Natural killer cell treated with Interleukin-12 subunit alpha and Interleukin-12 subunit beta and Interleukin-15 and Interleukin-18, amount 100 ng/mL, for 72 hours (primary cell): ENCODE data around the gene GPRIN2. TPM values are rescaled to one million over a fixed set of nuclear protein-coding genes. Genes with fewer than 3 reads are reported as not detected.
"Not testable (repeated sequence)": the region's sequence is repeated elsewhere in the genome, so short reads cannot be mapped to it uniquely, and the experiment has no call there.

Experiments
- ATAC-seq, 2 donors: fragments of 150-1000 bp; cut with Tn5 transposase in 1 of 2; sonication (Bioruptor Pico), chemical (Tn5 transposase) in 1 of 2; 2 replicates each; pipeline ENCODE4 v1.10.0; 2021
- DNase-seq: peaks from one replicate; pipeline ENCODE4 v3.0.0; 2022; ENCODE audit warnings: low spot score
- H3K27ac Mint-ChIP-seq, 2 donors: 1 replicate in 1 of 2; 2 replicates in 1 of 2; pipeline ENCODE4 v1.8.0; 2022; ENCODE audit warnings: mixed read lengths in 2 of 2, mild to moderate bottlenecking in 1 of 2, moderate library complexity in 1 of 2
- H3K27me3 Mint-ChIP-seq, 2 donors: 1 replicate in 1 of 2; 2 replicates in 1 of 2; pipeline ENCODE4 v1.8.0; 2022; ENCODE audit warnings: mixed read lengths in 2 of 2
- H3K36me3 Mint-ChIP-seq: one replicate; pipeline ENCODE4 v1.8.0; 2022; ENCODE audit warnings: mixed read lengths
- H3K4me1 Mint-ChIP-seq, 2 donors: 1 replicate in 1 of 2; 2 replicates in 1 of 2; pipeline ENCODE4 v1.8.0; 2022; ENCODE audit warnings: low read depth in 2 of 2, mixed read lengths in 2 of 2, mild to moderate bottlenecking in 1 of 2
- H3K4me3 Mint-ChIP-seq: one replicate; pipeline ENCODE4 v1.8.0; 2022; ENCODE audit warnings: mixed read lengths
- H3K9me3 Mint-ChIP-seq: 2 replicates; pipeline ENCODE4 v1.8.0; 2022; ENCODE audit warnings: mixed read lengths
- total RNA-seq, 2 donors: library from RNA; stranded (reverse); gene quantifications; one replicate each; pipeline ENCODE4 v1.2.3, GENCODE V29; 2022

GPRIN2 gene
- total RNA-seq, 2 donors from 2014 or later: not detected

- peaks cover 29 to 55% of the 10 kb centered on the region in 2 donors for H3K27me3 Mint-ChIP-seq
- peaks cover 8 to 10% of the 10 kb centered on the region in 2 donors for H3K4me1 Mint-ChIP-seq
- no peaks in the 10 kb centered on the region for H3K9me3 Mint-ChIP-seq
- no peak overlapping the region for H3K4me3 Mint-ChIP-seq
- H3K36me3 Mint-ChIP-seq: no peaks in the 10 kb centered on the region
- no peak for ATAC-seq
- DNase-seq: peak; percentile 60
- H3K27ac Mint-ChIP-seq: no peak overlapping the region
Measured at GRCh38 chr10:46541017-46541661, 15.3 kb downstream of the GPRIN2 start.

DNA sequence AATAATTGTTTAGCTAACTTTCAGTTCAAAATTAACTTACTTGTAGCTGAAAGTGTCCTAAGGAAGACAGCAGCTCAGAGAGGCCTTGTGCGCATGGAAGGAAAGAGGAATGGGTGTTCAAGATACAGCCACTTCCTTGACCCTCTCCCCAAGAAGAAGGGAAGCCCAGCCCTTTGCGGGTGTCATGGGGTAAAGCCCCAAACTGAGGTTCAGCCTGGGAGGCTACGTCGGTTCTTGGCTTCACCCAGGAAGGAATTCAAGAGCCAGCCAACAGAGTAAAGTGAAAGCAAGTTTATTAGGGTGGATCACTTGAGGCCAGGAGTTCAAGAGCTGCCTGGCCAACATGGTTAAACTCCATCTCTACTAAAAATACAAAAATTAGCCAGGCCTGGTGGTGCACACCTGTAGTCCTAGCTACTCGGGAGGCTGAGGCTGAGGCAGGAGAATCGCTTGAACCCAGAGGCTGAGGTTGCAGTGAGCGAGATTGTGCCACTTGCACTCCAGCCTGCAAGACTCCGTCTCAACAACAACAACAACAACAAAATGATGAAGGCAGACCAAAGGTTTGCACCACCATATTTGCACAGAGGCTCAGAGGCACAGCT lies 15.9 kb downstream of the GPRIN2 start:
- H3K27ac Mint-ChIP-seq: no peak overlapping the region
- peaks cover 29 to 55% of the 10 kb centered on the region in 2 donors for H3K27me3 Mint-ChIP-seq
- peaks cover 8 to 10% of the 10 kb centered on the region in 2 donors for H3K4me1 Mint-ChIP-seq
- H3K4me3 Mint-ChIP-seq: no peak overlapping the region
- H3K9me3 Mint-ChIP-seq: no peaks in the 10 kb centered on the region
- peak; percentile 49 for DNase-seq
- ATAC-seq: no peak
- no peaks in the 10 kb centered on the region for H3K36me3 Mint-ChIP-seq

GRCh38 chr10:46539596-46540411 lies 16.7 kb downstream of the GPRIN2 start:
- Mint-ChIP-seq H3K9me3 (no peaks in the 10 kb centered on the region), H3K4me1 (peaks cover 8 to 10% of the 10 kb centered on the region in 2 donors), H3K36me3 (no peaks in the 10 kb centered on the region), H3K27ac (no peak overlapping the region), H3K27me3 (peaks cover 29 to 55% of the 10 kb centered on the region in 2 donors), H3K4me3 (no peak overlapping the region)
- ATAC-seq (no peak), DNase-seq (peak; percentile 10)

DNA sequence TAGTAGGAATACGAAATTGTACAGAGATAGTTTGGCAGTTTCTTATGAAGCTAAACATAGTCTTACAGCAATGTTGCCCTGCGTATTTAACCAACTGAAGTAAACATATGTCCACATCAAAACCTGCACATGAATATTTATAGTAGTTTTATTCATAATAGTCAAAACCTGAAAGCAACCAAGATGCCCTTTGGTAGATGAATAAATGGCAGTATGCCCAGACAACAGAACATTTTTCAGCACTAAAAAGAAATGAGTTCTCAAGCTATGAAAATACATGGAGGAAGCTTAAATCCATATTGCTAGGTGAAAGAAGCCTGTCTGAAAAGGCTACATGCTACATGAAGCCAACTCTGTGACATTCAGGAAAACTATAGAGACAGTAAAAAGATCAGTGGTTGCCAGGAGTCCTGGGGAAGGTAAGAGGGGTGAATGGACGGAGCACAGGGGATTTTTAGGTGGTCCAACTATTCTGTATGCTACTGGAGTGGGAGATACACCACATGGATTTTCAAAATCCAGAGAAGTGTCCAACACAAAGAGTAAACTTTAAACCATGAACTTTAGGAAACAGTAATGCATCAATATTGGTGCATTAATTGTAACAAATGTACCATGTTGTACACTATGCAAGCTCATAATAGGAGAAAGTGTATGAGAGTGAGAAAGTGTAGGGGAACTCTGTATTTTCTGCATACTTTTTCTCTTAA lies 17.6 kb downstream of the GPRIN2 start:
- Mint-ChIP-seq H3K4me3 (no peak overlapping the region), H3K4me1 (peaks cover 8 to 10% of the 10 kb centered on the region in 2 donors), H3K36me3 (no peaks in the 10 kb centered on the region), H3K9me3 (no peaks in the 10 kb centered on the region), H3K27ac (no peak overlapping the region), H3K27me3 (peaks cover 29 to 55% of the 10 kb centered on the region in 2 donors)
- ATAC-seq (no peak), DNase-seq (no peak)

- ATAC-seq (no peak), DNase-seq (no peak)
- H3K4me3 Mint-ChIP-seq: no peak overlapping the region
- no peak overlapping the region for H3K27ac Mint-ChIP-seq
- peaks cover 8 to 10% of the 10 kb centered on the region in 2 donors for H3K4me1 Mint-ChIP-seq
- H3K9me3 Mint-ChIP-seq: no peaks in the 10 kb centered on the region
- peaks cover 30 to 52% of the 10 kb centered on the region in 2 donors for H3K27me3 Mint-ChIP-seq
- no peaks in the 10 kb centered on the region for H3K36me3 Mint-ChIP-seq
Measured at GRCh38 chr10:46538155-46538554, 18.3 kb downstream of the GPRIN2 start.

GRCh38 chr10:46537309-46537708 lies 19.1 kb downstream of the GPRIN2 start:
- peaks cover 26 to 43% of the 10 kb centered on the region in 2 donors for H3K27me3 Mint-ChIP-seq
- no peak for DNase-seq
- H3K4me3 Mint-ChIP-seq: no peak overlapping the region
- H3K9me3 Mint-ChIP-seq: no peaks in the 10 kb centered on the region
- H3K36me3 Mint-ChIP-seq: no peaks in the 10 kb centered on the region
- H3K27ac Mint-ChIP-seq: no peak overlapping the region
- no peak for ATAC-seq
- H3K4me1 Mint-ChIP-seq: peaks cover 8% of the 10 kb centered on the region in 2 donors

DNA sequence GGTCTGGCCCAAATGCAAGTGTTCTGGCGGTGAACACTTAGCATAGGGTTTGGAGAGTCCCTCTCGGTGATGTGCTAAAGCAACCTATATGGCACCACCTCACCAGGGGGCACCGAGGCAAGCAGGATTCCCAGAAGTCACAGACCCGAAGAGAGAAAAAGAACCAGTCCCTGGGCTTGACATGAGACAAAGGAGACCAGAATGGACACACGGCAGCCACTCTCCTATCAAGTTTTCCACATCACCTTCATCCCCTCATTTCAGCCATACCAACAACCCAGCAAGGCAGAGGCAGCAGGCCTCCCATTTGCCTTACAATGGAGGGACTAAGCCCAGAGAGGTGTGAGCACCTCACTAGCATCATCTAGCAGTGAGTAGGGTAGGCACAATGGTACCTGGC lies 19.7 kb downstream of the GPRIN2 start:
- no peak for DNase-seq
- Mint-ChIP-seq H3K27me3 (peaks cover 24 to 40% of the 10 kb centered on the region in 2 donors), H3K9me3 (no peaks in the 10 kb centered on the region), H3K4me3 (no peak overlapping the region), H3K36me3 (no peaks in the 10 kb centered on the region), H3K27ac (no peak overlapping the region), H3K4me1 (peaks cover 6 to 8% of the 10 kb centered on the region in 2 donors)
- no peak for ATAC-seq

GRCh38 chr10:46536171-46536570 lies 20.3 kb downstream of the GPRIN2 start:
- H3K27me3 Mint-ChIP-seq: peaks cover 24 to 40% of the 10 kb centered on the region in 2 donors
- no peak overlapping the region for H3K27ac Mint-ChIP-seq
- DNase-seq (no peak), ATAC-seq (no peak)
- peaks cover 6 to 8% of the 10 kb centered on the region in 2 donors for H3K4me1 Mint-ChIP-seq
- H3K9me3 Mint-ChIP-seq: no peaks in the 10 kb centered on the region
- no peaks in the 10 kb centered on the region for H3K36me3 Mint-ChIP-seq
- no peak overlapping the region for H3K4me3 Mint-ChIP-seq

DNA sequence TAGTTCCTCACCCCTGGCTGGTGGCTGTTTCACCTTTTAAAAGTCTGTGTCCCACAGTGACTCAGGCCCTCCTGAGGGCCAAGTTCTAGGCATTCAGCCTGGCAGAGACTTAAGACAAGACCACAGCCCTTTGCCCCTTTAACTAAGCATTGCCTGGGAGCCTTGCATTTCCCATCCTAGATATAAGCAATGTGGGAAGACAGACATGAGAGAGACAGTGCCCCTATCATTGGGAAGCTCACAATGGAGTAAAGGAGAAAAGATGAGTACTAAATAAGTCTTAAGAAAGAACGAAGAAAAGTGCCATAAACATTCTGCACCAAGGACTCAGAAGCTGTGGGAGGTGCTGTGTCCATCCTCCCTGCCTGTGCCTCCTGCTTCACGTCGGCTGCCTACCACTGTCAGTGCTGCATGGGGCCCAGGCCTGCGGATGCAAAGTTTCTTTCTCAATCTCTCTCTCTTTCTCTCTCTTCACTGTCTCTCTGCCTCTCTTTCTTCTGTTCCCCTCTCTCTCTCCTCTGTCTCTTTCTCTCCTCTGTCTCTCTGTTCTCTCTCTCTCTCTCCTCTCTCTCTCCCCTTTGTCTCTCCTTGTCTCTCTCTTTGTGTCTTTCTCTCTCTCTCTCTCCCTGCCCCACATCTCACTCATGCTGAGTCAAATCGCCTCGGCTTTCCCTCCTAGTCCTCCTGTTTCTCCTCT lies 21.5 kb downstream of the GPRIN2 start:
- Mint-ChIP-seq H3K27ac (no peak overlapping the region), H3K9me3 (no peaks in the 10 kb centered on the region), H3K36me3 (no peaks in the 10 kb centered on the region), H3K4me3 (no peak overlapping the region), H3K27me3 (peaks cover 15 to 31% of the 10 kb centered on the region in 2 donors), H3K4me1 (no peaks in the 10 kb centered on the region)
- DNase-seq: no peak
- peak; percentile 22 to 34 for ATAC-seq

- not testable (repeated sequence) for H3K9me3 Mint-ChIP-seq, H3K4me1 Mint-ChIP-seq, DNase-seq, H3K27ac Mint-ChIP-seq, ATAC-seq, H3K36me3 Mint-ChIP-seq, H3K27me3 Mint-ChIP-seq, H3K4me3 Mint-ChIP-seq
Measured at GRCh38 chr10:46532256-46532655, 24.2 kb downstream of the GPRIN2 start.

DNA sequence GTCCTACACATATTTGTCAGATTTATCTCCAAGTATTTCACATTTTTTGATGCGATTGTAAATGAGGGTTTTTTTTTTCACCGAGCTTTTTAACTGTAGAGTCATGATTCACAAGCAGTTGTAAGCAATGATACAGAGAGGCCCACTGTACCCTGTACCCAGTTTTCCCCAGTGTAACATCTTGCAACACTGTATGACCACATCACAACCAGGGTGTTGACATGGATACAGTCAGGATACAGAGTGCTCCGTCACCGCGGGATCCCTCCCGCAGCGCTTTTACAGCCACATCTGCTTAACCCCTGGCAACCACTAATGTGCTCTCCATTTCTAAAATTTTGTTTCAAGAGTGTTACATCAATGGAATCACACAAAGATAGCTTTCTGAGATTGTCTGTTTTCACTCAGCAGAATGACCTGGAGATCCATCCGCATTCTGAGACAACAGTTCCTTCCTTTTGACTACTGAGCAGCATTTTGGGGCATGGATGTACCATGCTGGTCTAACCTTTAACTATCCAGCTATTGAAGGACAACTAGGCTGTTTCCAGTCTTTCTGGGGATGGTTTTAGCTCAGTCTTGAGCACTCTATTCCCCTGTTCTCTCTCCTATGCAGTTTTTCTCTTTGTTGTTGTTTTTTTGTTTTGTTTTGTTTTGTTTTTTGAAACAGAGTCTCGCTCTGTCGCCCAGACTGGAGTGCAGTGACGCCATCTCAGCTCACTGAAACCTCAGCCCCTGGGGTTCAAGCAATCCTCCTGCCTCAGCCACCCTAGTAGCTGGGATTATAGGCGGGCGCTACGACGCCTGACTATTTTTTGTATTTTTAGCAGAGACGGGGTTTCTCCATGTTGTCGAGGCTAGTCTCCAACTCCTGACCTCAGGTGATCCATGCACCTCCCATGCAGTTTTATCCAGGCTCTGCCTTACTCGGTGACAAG lies 25.9 kb downstream of the GPRIN2 start:
- H3K36me3 Mint-ChIP-seq: no peaks in the 10 kb centered on the region
- no peaks in the 10 kb centered on the region for H3K9me3 Mint-ChIP-seq
- H3K4me3 Mint-ChIP-seq: no peak overlapping the region
- H3K4me1 Mint-ChIP-seq: no peaks in the 10 kb centered on the region
- ATAC-seq (no peak), DNase-seq (peak; percentile 60)
- no peak overlapping the region for H3K27ac Mint-ChIP-seq
- peaks cover 0 to 2% of the 10 kb centered on the region in 2 donors for H3K27me3 Mint-ChIP-seq

DNA sequence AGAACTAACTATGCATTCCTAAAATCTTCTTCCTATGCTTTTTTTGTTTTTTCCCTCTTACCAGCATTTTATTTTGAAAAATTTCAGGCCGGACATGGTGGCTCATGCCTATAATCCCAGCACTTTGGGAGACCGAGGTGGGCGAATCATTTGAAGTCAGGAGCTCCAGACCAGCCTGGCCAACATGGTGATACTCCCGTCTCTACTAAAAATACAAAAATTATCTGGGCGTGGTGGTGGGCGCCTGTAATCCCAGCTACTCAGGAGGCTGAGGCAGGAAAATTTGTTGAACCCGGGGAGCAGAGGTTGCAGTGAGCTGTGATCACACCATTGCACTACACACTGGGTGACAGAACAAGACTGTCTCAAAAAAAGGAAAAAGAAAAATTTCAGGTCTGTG lies 26.7 kb downstream of the GPRIN2 start:
- not testable (repeated sequence) for H3K27ac Mint-ChIP-seq, ATAC-seq

More for the DNA sequence above, 26.7 kb downstream of the GPRIN2 start:
- not testable (repeated sequence) for H3K4me3 Mint-ChIP-seq, H3K27me3 Mint-ChIP-seq, H3K36me3 Mint-ChIP-seq, H3K9me3 Mint-ChIP-seq, H3K4me1 Mint-ChIP-seq, DNase-seq
